H1 (cell line): ENCODE measurements around the gene AP1M1. TPM values are rescaled to one million over a fixed set of nuclear protein-coding genes. Genes with fewer than 3 reads are reported as not detected.

ENCODE experiments used
- CTCF ChIA-PET: fragments of 300-600 bp; sonication (Branson Sonifier 250); formaldehyde crosslinking; loops from one replicate; lab custom pipeline; 2021; ENCODE audit not compliant: partially characterized antibody; lab: Charles Lee
- POLR2A ChIA-PET: fragments of 300-600 bp; sonication (Branson Sonifier 250); formaldehyde crosslinking; loops from one replicate; lab custom pipeline; 2021; ENCODE audit warnings: inconsistent platforms; ENCODE audit not compliant: partially characterized antibody; lab: Charles Lee
- DNase-seq, 2 experiments: peaks; one replicate each; pipeline versions ENCODE4 v3.0.0 to v3.0.0-alpha.2; 2010 to 2022; ENCODE audit warnings: low spot score in 2 of 2, low read depth in 1 of 2, mixed read lengths in 1 of 2
- FAIRE-seq: peaks from 2 replicates; lab custom pipeline; 2011; peaks lifted over from hg19 to GRCh38; lab: Jason Lieb, UNC
- H2AFZ ChIP-seq: 2 replicates; pipeline ENCODE4 v1.8.1; 2012; ENCODE audit warnings: low read length, inconsistent platforms
- H2AK5ac ChIP-seq: 2 replicates; pipeline ENCODE4 v1.6.1; 2013; ENCODE audit warnings: low read depth, low read length
- H2BK120ac ChIP-seq: replicated peaks from 2 replicates; pipeline ENCODE3; 2013; ENCODE audit warnings: low read depth, low read length, inconsistent platforms
- H2BK12ac ChIP-seq: 2 replicates; pipeline ENCODE4 v1.6.1; 2013; ENCODE audit warnings: low read depth, low read length
- H2BK15ac ChIP-seq: 2 replicates; pipeline ENCODE4 v1.6.1; 2013; ENCODE audit warnings: low read length
- H2BK20ac ChIP-seq: 2 replicates; pipeline ENCODE4 v1.6.1; 2013; ENCODE audit warnings: low read length
- H2BK5ac ChIP-seq: 2 replicates; pipeline ENCODE4 v1.6.1; 2013; ENCODE audit warnings: low read depth, low read length
- H3K14ac ChIP-seq: 2 replicates; pipeline ENCODE4 v1.6.1; 2013; ENCODE audit warnings: inconsistent platforms; ENCODE audit not compliant: insufficient read length
- H3K18ac ChIP-seq: 2 replicates; pipeline ENCODE4 v1.6.1; 2013; ENCODE audit warnings: low read length; ENCODE audit errors: extremely low read depth
- H3K23ac ChIP-seq: 2 replicates; pipeline ENCODE4 v1.6.1; 2013; ENCODE audit warnings: inconsistent platforms; ENCODE audit not compliant: insufficient read length
- H3K23me2 ChIP-seq: 2 replicates; pipeline ENCODE4 v1.6.1; 2013; ENCODE audit warnings: low read depth, low read length
- H3K27ac ChIP-seq: 2 replicates; pipeline ENCODE4 v1.6.1; 2011; ENCODE audit warnings: low read depth, low read length, inconsistent platforms
- H3K27me3 ChIP-seq, 4 experiments: replicated peaks in 1 of 4; 1 replicate in 1 of 4; 2 replicates in 3 of 4; pipeline versions ENCODE4 v1.6.1 to v1.8.1; 2011 to 2013; ENCODE audit warnings: low read length in 3 of 4, mild to moderate bottlenecking in 3 of 4, inconsistent platforms in 2 of 4, mixed read lengths in 2 of 4, moderate library complexity in 1 of 4; ENCODE audit not compliant: control insufficient read depth in 3 of 4, insufficient read depth in 3 of 4; ENCODE audit errors: extremely low read depth in 1 of 4
- H3K36me3 ChIP-seq, 4 experiments: 2 replicates each; pipeline versions ENCODE4 v1.6.1 to v1.8.1; 2011 to 2013; ENCODE audit warnings: mild to moderate bottlenecking in 4 of 4, low read length in 3 of 4, moderate library complexity in 2 of 4, control low read depth in 1 of 4, inconsistent platforms in 1 of 4; ENCODE audit not compliant: insufficient read depth in 4 of 4, control insufficient read depth in 2 of 4
- H3K4ac ChIP-seq: replicated peaks from 2 replicates; pipeline ENCODE3; 2013; ENCODE audit warnings: low read length, low read depth, mixed read lengths, inconsistent platforms; ENCODE audit not compliant: insufficient read length
- H3K4me1 ChIP-seq, 4 experiments: replicated peaks in 1 of 4; 1 replicate in 1 of 4; 2 replicates in 3 of 4; pipeline versions ENCODE4 v1.6.1 to v1.8.1; 2011 to 2013; ENCODE audit warnings: low read length in 3 of 4, inconsistent platforms in 2 of 4, mixed read lengths in 1 of 4; ENCODE audit not compliant: insufficient read depth in 4 of 4, control insufficient read depth in 3 of 4
- H3K4me2 ChIP-seq, 2 experiments: 2 replicates each; pipeline versions ENCODE4 v1.6.1 to v1.8.1; 2011 to 2013; ENCODE audit warnings: low read depth in 2 of 2, low read length in 2 of 2, control low read depth in 1 of 2, inconsistent platforms in 1 of 2, mild to moderate bottlenecking in 1 of 2; ENCODE audit not compliant: insufficient read depth in 1 of 2
- H3K4me3 ChIP-seq, 4 experiments: fragments of 200-600, 300-600 bp in 1 of 4; sonication (generic), shearing (Covaris generic), sonication (Bioruptor Twin) in 1 of 4; 2 replicates each; pipeline versions ENCODE4 v1.5.1 to v1.8.1; 2011 to 2016; ENCODE audit warnings: low read length in 4 of 4, low read depth in 3 of 4, control low read depth in 2 of 4, inconsistent platforms in 2 of 4, mild to moderate bottlenecking in 2 of 4, mixed read lengths in 1 of 4, moderate library complexity in 1 of 4; ENCODE audit not compliant: insufficient read depth in 2 of 4; ENCODE audit errors: extremely low read depth in 1 of 4
- H3K56ac ChIP-seq: replicated peaks from 2 replicates; pipeline ENCODE3; 2013; ENCODE audit warnings: low read depth, mild to moderate bottlenecking, mixed read lengths, low read length, inconsistent platforms; ENCODE audit not compliant: insufficient read length
- H3K79me1 ChIP-seq: 2 replicates; pipeline ENCODE4 v1.6.1; 2013; ENCODE audit warnings: low read depth, low read length, control low read depth
- H3K79me2 ChIP-seq, 2 experiments: 2 replicates each; pipeline versions ENCODE4 v1.6.1 to v1.8.1; 2012 to 2013; ENCODE audit warnings: low read length in 2 of 2, mild to moderate bottlenecking in 2 of 2, inconsistent platforms in 1 of 2; ENCODE audit not compliant: insufficient read depth in 2 of 2, control insufficient read depth in 1 of 2
- H3K9ac ChIP-seq, 4 experiments: replicated peaks in 1 of 4; 1 replicate in 1 of 4; 2 replicates in 3 of 4; pipeline versions ENCODE4 v1.6.1 to v1.8.1; 2011 to 2013; ENCODE audit warnings: low read depth in 3 of 4, low read length in 3 of 4, control low read depth in 2 of 4, mild to moderate bottlenecking in 2 of 4, moderate library complexity in 2 of 4, inconsistent platforms in 1 of 4; ENCODE audit errors: extremely low read depth in 1 of 4
- H3K9me3 ChIP-seq, 2 experiments: 2 replicates each; pipeline versions ENCODE4 v1.6.1 to v1.8.1; 2012 to 2013; ENCODE audit warnings: mild to moderate bottlenecking in 2 of 2, moderate library complexity in 2 of 2, control low read depth in 1 of 2, inconsistent platforms in 1 of 2, low read depth in 1 of 2, low read length in 1 of 2, mixed read lengths in 1 of 2; ENCODE audit not compliant: insufficient read depth in 2 of 2
- H4K20me1 ChIP-seq, 2 experiments: replicated peaks in 1 of 2; 2 replicates each; pipeline versions ENCODE3 to v1.8.1; 2011 to 2013; ENCODE audit warnings: inconsistent platforms in 2 of 2, low read length in 2 of 2, mild to moderate bottlenecking in 1 of 2; ENCODE audit not compliant: insufficient read depth in 2 of 2, control insufficient read depth in 1 of 2
- H4K5ac ChIP-seq: 2 replicates; pipeline ENCODE4 v1.6.1; 2013; ENCODE audit warnings: low read length, low read depth, mixed read lengths, inconsistent platforms; ENCODE audit not compliant: insufficient read length
- H4K8ac ChIP-seq: 2 replicates; pipeline ENCODE4 v1.8.0; 2013; ENCODE audit warnings: mild to moderate bottlenecking, moderate library complexity, low read length, inconsistent platforms; ENCODE audit not compliant: insufficient read depth; ENCODE audit errors: extremely low read depth
- H4K91ac ChIP-seq: replicated peaks from 2 replicates; pipeline ENCODE3; 2013; ENCODE audit warnings: low read length, mixed read lengths, inconsistent platforms; ENCODE audit not compliant: insufficient read length
- BCL11A ChIP-seq, 2 experiments: IDR thresholded peaks; one replicate each; pipeline ENCODE4 v1.6.1; 2011; ENCODE audit warnings: low read depth in 2 of 2, low read length in 2 of 2, mild to moderate bottlenecking in 2 of 2
- CTBP2 ChIP-seq: IDR thresholded peaks from 2 replicates; pipeline ENCODE4 v1.7.0; 2011; ENCODE audit warnings: borderline replicate concordance, mild to moderate bottlenecking, moderate library complexity, mixed read lengths, low read length; ENCODE audit not compliant: insufficient read depth, insufficient read length
- EGR1 ChIP-seq: IDR thresholded peaks from 2 replicates; pipeline ENCODE4 v1.6.1; 2011; ENCODE audit warnings: low read depth, low read length, borderline replicate concordance
- MAX ChIP-seq: IDR thresholded peaks from 2 replicates; pipeline ENCODE4 v1.6.1; 2012; ENCODE audit warnings: inconsistent platforms
- NRF1 ChIP-seq: IDR thresholded peaks from 2 replicates; pipeline ENCODE4 v1.6.1; 2011; ENCODE audit warnings: mild to moderate bottlenecking, low read depth, low read length, improper control_type of control experiment
- POU5F1 ChIP-seq: IDR thresholded peaks from 2 replicates; pipeline ENCODE4 v1.6.1; 2011; ENCODE audit warnings: low read depth, mild to moderate bottlenecking, low read length, moderate library complexity
- SAP30 ChIP-seq: fragments of 300-600 bp; sonication (generic); IDR thresholded peaks from 2 replicates; pipeline ENCODE4 v1.7.1; 2012; ENCODE audit warnings: low read length, moderate library complexity, mild to moderate bottlenecking, inconsistent platforms; ENCODE audit not compliant: insufficient read depth, insufficient replicate concordance
- SIRT6 ChIP-seq: IDR thresholded peaks from one replicate; pipeline ENCODE4 v1.7.1; 2012; ENCODE audit warnings: low read length, inconsistent platforms
- SP4 ChIP-seq: IDR thresholded peaks from 2 replicates; pipeline ENCODE4 v1.6.1; 2012; ENCODE audit warnings: low read length, inconsistent platforms
- TBP ChIP-seq: IDR thresholded peaks from 2 replicates; pipeline ENCODE4 v1.6.1; 2011; ENCODE audit warnings: low read depth, low read length, improper control_type of control experiment
- USF2 ChIP-seq: IDR thresholded peaks from 2 replicates; pipeline ENCODE4 v1.6.1; 2011; ENCODE audit warnings: low read length, improper control_type of control experiment
- YY1 ChIP-seq: IDR thresholded peaks from 2 replicates; pipeline ENCODE4 v1.6.1; 2011; ENCODE audit warnings: low read depth, mild to moderate bottlenecking, low read length
- whole genome bisulfite sequencing, 2 experiments: shearing (Covaris generic) in 1 of 2; methylation state at CpG; one replicate each; pipeline versions ENCODE4 v1.1.6 to v1.1.7; 2013 to 2015; ENCODE audit warnings: low lambda C conversion rate in 2 of 2, mixed read lengths in 2 of 2, inconsistent platforms in 1 of 2, low coverage in 1 of 2, missing lambda C conversion rate in 1 of 2; ENCODE audit not compliant: insufficient replicate concordance in 2 of 2, insufficient coverage in 1 of 2, insufficient read length in 1 of 2; ENCODE audit errors: extremely low coverage in 1 of 2, missing lambda C conversion rate in 1 of 2; 5-methylcytosine and 5-hydroxymethylcytosine counted together
- polyA plus RNA-seq, 7 experiments: library from polyadenylated mRNA; depleted of rRNA in 3 of 7; stranded (reverse) in 5 of 7; unstranded in 2 of 7; fragments of >200 nt in 5 of 7; fragments of 200-250 nt in 2 of 7; gene quantifications; 1 replicate in 5 of 7; 2 replicates in 1 of 7; 4 replicates in 1 of 7; pipeline versions ENCODE4 v1.2.1 to v1.2.3, GENCODE V29; 2011 to 2013; ENCODE audit warnings: missing spikeins in 2 of 7, mixed read lengths in 2 of 7
- total RNA-seq: library from RNA; stranded (reverse); fragmentation: NEBNext Ultra II Directional; extraction: Animal tissue kit (Norgen Biotek cat#: 25700); gene quantifications from 2 replicates; pipeline ENCODE4 v1.2.1, GENCODE V29; 2021

The AP1M1 gene
- total and polyA plus RNA-seq, 2 of the 8 experiments (the other 6 are each of a cell fraction or from before 2014, with no cell fraction given): 30.9 to 37.5 TPM

GRCh38 chr19:16248380-16249023 lies 50.8 kb downstream of the AP1M1 start:
- ChIA-PET CTCF (interaction anchor here (0.6 to 6.2 kb wide), 27 partner anchors 8 to 887 kb away, joined by 3 to 66 read pairs (median 4); no protein-coding TSS in a partner anchor), POLR2A (no interaction called here)
- Histone ChIP-seq H4K5ac (no peak overlapping the region), H2BK15ac (no peak overlapping the region), H3K14ac (no peak overlapping the region), H3K79me1 (no peaks in the 10 kb centered on the region), H3K4ac (no peak overlapping the region), H3K9me3 (no peaks in the 10 kb centered on the region), H3K4me3 (no peak overlapping the region), H3K27ac (no peak overlapping the region), H3K79me2 (no peaks in the 10 kb centered on the region), H3K4me1 (no peaks in the 10 kb centered on the region), H2BK20ac (no peak overlapping the region), H3K23me2 (peaks cover 5% of the 10 kb centered on the region), H2AFZ (no peak overlapping the region), H2BK120ac (no peak overlapping the region), H3K23ac (no peak overlapping the region), H4K20me1 (peaks cover 0 to 7% of the 10 kb centered on the region in 2 experiments), H2BK12ac (no peak overlapping the region), H3K56ac (no peak overlapping the region), H3K9ac (no peak overlapping the region), H2BK5ac (no peak overlapping the region), H3K36me3 (no peaks in the 10 kb centered on the region), H4K8ac (no peak overlapping the region), H3K27me3 (no peaks in the 10 kb centered on the region), H4K91ac (no peak overlapping the region), H3K4me2 (no peak overlapping the region), H3K18ac (no peak overlapping the region), H2AK5ac (no peak overlapping the region)
- TF ChIP-seq TBP (no peak), CTBP2 (no peak), EGR1 (no peak), SAP30 (no peak), USF2 (no peak), POU5F1 (no peak), MAX (no peak), SIRT6 (no peak), SP4 (no peak), BCL11A (IDR thresholded peaks at IDR 0.05; ENCODE audit: low read depth in 2 of 2, low read length in 2 of 2) (no peak), NRF1 (no peak), YY1 (no peak)
- FAIRE-seq: no peak
- no peak for DNase-seq
- 84% methylated on average over 7 of the region's 7 CpGs; no CpG with 5 or more reads in 1 of the 2 experiments for WGBS, 2 experiments
